ENCODE results near the gene OBSL1. TPM values are rescaled to one million over a fixed set of nuclear protein-coding genes. Genes with fewer than 3 reads are reported as not detected.

OBSL1 gene
- total RNA-seq, 4 donors from 2014 or later: 37.5 to 118 (median 51.6) TPM

- no peak for TF ChIP-seq CTCF (IDR thresholded peaks at IDR 0.05; ENCODE audit: low read depth)
Measured at GRCh38 chr2:219545295-219545942, 25.9 kb downstream of the OBSL1 start.

- no peak for TF ChIP-seq CTCF (IDR thresholded peaks at IDR 0.05; ENCODE audit: low read depth)
Measured at GRCh38 chr2:219544567-219544966, 26.8 kb downstream of the OBSL1 start.

GRCh38 chr2:219543596-219544358, 27.6 kb downstream of the OBSL1 start, which contains the start of the genes CHPF and TMEM198:
TSS of gene CHPF (minus strand) at chr2:219543809. CDS start at chr2:219543538, 271 bp downstream.
TSS of gene TMEM198 (plus strand) at chr2:219544028. CDS start at chr2:219544728, 700 bp downstream.
- no peak for TF ChIP-seq CTCF (IDR thresholded peaks at IDR 0.05; ENCODE audit: low read depth)

GRCh38 chr2:219542931-219543595, 28.3 kb downstream of the OBSL1 start:
- no peak for TF ChIP-seq CTCF (IDR thresholded peaks at IDR 0.05; ENCODE audit: low read depth)

GRCh38 chr2:219541611-219542180, 29.6 kb downstream of the OBSL1 start:
- no peak for TF ChIP-seq CTCF (IDR thresholded peaks at IDR 0.05; ENCODE audit: low read depth)

GRCh38 chr2:219540784-219541504, 30.4 kb downstream of the OBSL1 start:
- no peak for TF ChIP-seq CTCF (IDR thresholded peaks at IDR 0.05; ENCODE audit: low read depth)
